ENCODE measurements around the gene S1PR5.

- no peak for TF ChIP-seq YY1 (IDR thresholded peaks at IDR 0.05; ENCODE audit: insufficient read depth, insufficient read length)
- TF ChIP-seq SUZ12 (IDR thresholded peaks at IDR 0.05; ENCODE audit: extremely low read depth, insufficient read depth, insufficient read length), result no peak
- no peak for TF ChIP-seq ZNF274 (IDR thresholded peaks at IDR 0.05; ENCODE audit: low read depth, low read length)
Observed at GRCh38 chr19:10543059-10543419, 25.8 kb upstream of the S1PR5 start.

Measured in NT2/D1 (cell line).